Measurements from ENCODE around the gene STK17A.

GRCh38 chr7:43594020-43594419, 11.1 kb downstream of the STK17A start:
- no peak for TF ChIP-seq SIN3A (IDR thresholded peaks at IDR 0.05; ENCODE audit: borderline replicate concordance, insufficient read depth, low read length)
- TF ChIP-seq POLR2AphosphoS5 (IDR thresholded peaks at IDR 0.05; ENCODE audit: low read depth, low read length): no peak
